Caco-2 (cell line): ENCODE results near the gene STAM. TPM values are rescaled to one million over a fixed set of nuclear protein-coding genes. Genes with fewer than 3 reads are reported as not detected.

Source experiments
- BruUV-seq: library from RNA; stranded (reverse); fragments of 400-500 nt; replicated peaks from 2 replicates; lab custom pipeline; 2021; lab: Mats Ljungman, UMichigan
- CTCF ChIA-PET: fragments of 300-600 bp; sonication (Branson Sonifier 250); formaldehyde crosslinking; loops from one replicate; lab custom pipeline; 2022; ENCODE audit warnings: antibody characterized with exemption; lab: Charles Lee
- POLR2A ChIA-PET: fragments of 300-600 bp; sonication (Branson Sonifier 250); formaldehyde crosslinking; loops from one replicate; lab custom pipeline; 2022; ENCODE audit warnings: antibody characterized with exemption; lab: Charles Lee
- DNase-seq, 2 experiments: peaks; one replicate each; pipeline versions ENCODE4 v3.0.0 to v3.0.0-alpha.2; 2020 to 2022
- H3K27me3 ChIP-seq: replicated peaks from 2 replicates; pipeline ENCODE4 v1.6.0; 2011; ENCODE audit warnings: low read length; ENCODE audit not compliant: control insufficient read depth, insufficient read depth
- H3K36me3 ChIP-seq: 2 replicates; pipeline ENCODE4 v1.5.1; 2011; ENCODE audit warnings: low read length; ENCODE audit not compliant: control insufficient read depth, insufficient read depth
- H3K4me1 ChIP-seq: fragments of 250-450 bp; sonication (Bioruptor Pico); 2 replicates; pipeline ENCODE4 v1.5.1; 2020; ENCODE audit warnings: mild to moderate bottlenecking
- H3K4me3 ChIP-seq: 2 replicates; pipeline ENCODE4 v1.5.1; 2011; ENCODE audit warnings: low read depth, mild to moderate bottlenecking, control low read depth, low read length
- H3K9me3 ChIP-seq: fragments of 250-450 bp; sonication (Bioruptor Pico); 2 replicates; pipeline ENCODE4 v1.5.1; 2020; ENCODE audit warnings: mild to moderate bottlenecking, moderate library complexity
- H3K27ac Mint-ChIP-seq: one replicate; pipeline ENCODE4 v1.8.0; 2022; ENCODE audit warnings: mixed read lengths; ENCODE audit not compliant: unreplicated experiment
- H3K27me3 Mint-ChIP-seq: one replicate; pipeline ENCODE4 v1.8.0; 2022; ENCODE audit warnings: mixed read lengths; ENCODE audit not compliant: insufficient read depth, unreplicated experiment
- H3K36me3 Mint-ChIP-seq: one replicate; pipeline ENCODE4 v1.8.0; 2022; ENCODE audit warnings: mild to moderate bottlenecking, mixed read lengths; ENCODE audit not compliant: insufficient read depth, unreplicated experiment
- H3K4me1 Mint-ChIP-seq: one replicate; pipeline ENCODE4 v1.8.0; 2022; ENCODE audit warnings: low read depth, mixed read lengths; ENCODE audit not compliant: unreplicated experiment
- H3K4me3 Mint-ChIP-seq: one replicate; pipeline ENCODE4 v1.8.0; 2022; ENCODE audit warnings: mild to moderate bottlenecking, moderate library complexity, mixed read lengths; ENCODE audit not compliant: unreplicated experiment
- H3K9me3 Mint-ChIP-seq: one replicate; pipeline ENCODE4 v1.8.0; 2022; ENCODE audit warnings: mixed read lengths; ENCODE audit not compliant: unreplicated experiment
- intact Hi-C: fragments of 100-400 bp; cut with micrococcal nuclease; formaldehyde crosslinking; loops from one replicate; pipeline ENCODE4 v1.10.0; 2022; ENCODE audit not compliant: unreplicated experiment
- total RNA-seq: library from RNA; stranded (reverse); gene quantifications from 2 replicates; pipeline ENCODE4 v1.2.3, GENCODE V29; 2022
- TF ChIP-seq, protein P1 (sequence below), 2 experiments: fragments of 200-600 bp in 1 of 2; IDR thresholded peaks; 1 replicate in 1 of 2; 2 replicates in 1 of 2; pipeline versions ENCODE4 v1.5.1 to v1.8.0; 2011 to 2022; ENCODE audit warnings: antibody characterized with exemption in 1 of 2, control low read depth in 1 of 2, inconsistent platforms in 1 of 2, low read depth in 1 of 2, low read length in 1 of 2, mild to moderate bottlenecking in 1 of 2, moderate library complexity in 1 of 2; ENCODE audit not compliant: insufficient read depth in 1 of 2, severe bottlenecking in 1 of 2, unreplicated experiment in 1 of 2

Gene STAM
- total RNA-seq, 1 experiment from 2014 or later = 51.9 TPM

- ChIA-PET POLR2A (no interaction called here), CTCF (no interaction called here)
- no peak for DNase-seq
- Histone ChIP-seq H3K27me3 (no peaks in the 10 kb centered on the region), H3K9me3 (no peaks in the 10 kb centered on the region), H3K4me3 (no peak overlapping the region), H3K36me3 (peaks cover 3% of the 10 kb centered on the region), H3K4me1 (no peaks in the 10 kb centered on the region)
- H3K36me3 Mint-ChIP-seq = peaks cover 27% of the 10 kb centered on the region
- no peak overlapping the region for H3K27ac Mint-ChIP-seq
- no peaks in the 10 kb centered on the region for H3K4me1 Mint-ChIP-seq
- no peaks in the 10 kb centered on the region for H3K9me3 Mint-ChIP-seq
- no peak overlapping the region for H3K4me3 Mint-ChIP-seq
- intact Hi-C loops = no loop called here
- TF ChIP-seq, protein P1, sequence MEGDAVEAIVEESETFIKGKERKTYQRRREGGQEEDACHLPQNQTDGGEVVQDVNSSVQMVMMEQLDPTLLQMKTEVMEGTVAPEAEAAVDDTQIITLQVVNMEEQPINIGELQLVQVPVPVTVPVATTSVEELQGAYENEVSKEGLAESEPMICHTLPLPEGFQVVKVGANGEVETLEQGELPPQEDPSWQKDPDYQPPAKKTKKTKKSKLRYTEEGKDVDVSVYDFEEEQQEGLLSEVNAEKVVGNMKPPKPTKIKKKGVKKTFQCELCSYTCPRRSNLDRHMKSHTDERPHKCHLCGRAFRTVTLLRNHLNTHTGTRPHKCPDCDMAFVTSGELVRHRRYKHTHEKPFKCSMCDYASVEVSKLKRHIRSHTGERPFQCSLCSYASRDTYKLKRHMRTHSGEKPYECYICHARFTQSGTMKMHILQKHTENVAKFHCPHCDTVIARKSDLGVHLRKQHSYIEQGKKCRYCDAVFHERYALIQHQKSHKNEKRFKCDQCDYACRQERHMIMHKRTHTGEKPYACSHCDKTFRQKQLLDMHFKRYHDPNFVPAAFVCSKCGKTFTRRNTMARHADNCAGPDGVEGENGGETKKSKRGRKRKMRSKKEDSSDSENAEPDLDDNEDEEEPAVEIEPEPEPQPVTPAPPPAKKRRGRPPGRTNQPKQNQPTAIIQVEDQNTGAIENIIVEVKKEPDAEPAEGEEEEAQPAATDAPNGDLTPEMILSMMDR (IDR thresholded peaks at IDR 0.05; ENCODE audit: insufficient read depth in 1 of 2, low read depth in 1 of 2, low read length in 1 of 2, severe bottlenecking in 1 of 2, unreplicated experiment in 1 of 2) = no peak
- no peaks in the 10 kb centered on the region for H3K27me3 Mint-ChIP-seq
- BruUV-seq = no TSS peak
Observed at GRCh38 chr10:17725703-17726102, 81.8 kb downstream of the STAM start.

GRCh38 chr10:17729630-17730029, 85.7 kb downstream of the STAM start:
- DNase-seq = no peak
- H3K4me3 Mint-ChIP-seq = no peak overlapping the region
- ChIA-PET CTCF (no interaction called here), POLR2A (no interaction called here)
- Histone ChIP-seq H3K36me3 (peaks cover 3% of the 10 kb centered on the region), H3K4me1 (no peaks in the 10 kb centered on the region), H3K4me3 (no peak overlapping the region), H3K9me3 (no peaks in the 10 kb centered on the region), H3K27me3 (no peaks in the 10 kb centered on the region)
- intact Hi-C loops = no loop called here
- no peaks in the 10 kb centered on the region for H3K9me3 Mint-ChIP-seq
- TF ChIP-seq, protein P1 (IDR thresholded peaks at IDR 0.05; ENCODE audit: insufficient read depth in 1 of 2, low read depth in 1 of 2, low read length in 1 of 2, severe bottlenecking in 1 of 2, unreplicated experiment in 1 of 2) = no peak
- no peaks in the 10 kb centered on the region for H3K27me3 Mint-ChIP-seq
- no peak overlapping the region for H3K27ac Mint-ChIP-seq
- BruUV-seq = no TSS peak
- peaks cover 12% of the 10 kb centered on the region for H3K36me3 Mint-ChIP-seq
- H3K4me1 Mint-ChIP-seq = no peaks in the 10 kb centered on the region

GRCh38 chr10:17730667-17731066, 86.7 kb downstream of the STAM start:
- Histone ChIP-seq H3K27me3 (no peaks in the 10 kb centered on the region), H3K9me3 (no peaks in the 10 kb centered on the region), H3K4me1 (no peaks in the 10 kb centered on the region), H3K4me3 (no peak overlapping the region), H3K36me3 (peaks cover 3% of the 10 kb centered on the region)
- no peaks in the 10 kb centered on the region for H3K27me3 Mint-ChIP-seq
- TF ChIP-seq, protein P1 (IDR thresholded peaks at IDR 0.05; ENCODE audit: insufficient read depth in 1 of 2, low read depth in 1 of 2, low read length in 1 of 2, severe bottlenecking in 1 of 2, unreplicated experiment in 1 of 2) = no peak
- intact Hi-C loops = no loop called here
- H3K9me3 Mint-ChIP-seq = no peaks in the 10 kb centered on the region
- H3K36me3 Mint-ChIP-seq = peaks cover 12% of the 10 kb centered on the region
- no peaks in the 10 kb centered on the region for H3K4me1 Mint-ChIP-seq
- BruUV-seq = no TSS peak
- H3K4me3 Mint-ChIP-seq = no peak overlapping the region
- no peak for DNase-seq
- POLR2A ChIA-PET = no interaction called here
- no peak overlapping the region for H3K27ac Mint-ChIP-seq
- CTCF ChIA-PET = no interaction called here
